DOHH2 (cell line): ENCODE results near the gene SLC39A5.

Experiments
- H3F3A ChIP-seq: fragments of 200-600 bp; sonication (generic), shearing (Covaris generic); 2 replicates; pipeline ENCODE4 v1.6.0; 2016; ENCODE audit warnings: antibody characterized with exemption, mild to moderate bottlenecking; ENCODE audit not compliant: control insufficient read depth, insufficient read depth
- H3K27ac ChIP-seq: fragments of 200-600 bp; sonication (generic); 2 replicates; pipeline ENCODE4 v1.5.1; 2014; ENCODE audit warnings: low read depth, mild to moderate bottlenecking, low read length, moderate library complexity
- H3K27me3 ChIP-seq: fragments of 200-600 bp; sonication (generic); 2 replicates; pipeline ENCODE4 v1.6.1; 2014; ENCODE audit warnings: mild to moderate bottlenecking, low read length, mixed read lengths; ENCODE audit not compliant: control insufficient read depth
- H3K36me3 ChIP-seq: fragments of 200-600 bp; sonication (generic); 2 replicates; pipeline ENCODE4 v1.6.1; 2014; ENCODE audit warnings: mild to moderate bottlenecking, low read length, moderate library complexity, mixed read lengths; ENCODE audit not compliant: control insufficient read depth
- H3K4me1 ChIP-seq: fragments of 200-600 bp; sonication (generic); 2 replicates; pipeline ENCODE4 v1.6.1; 2014; ENCODE audit warnings: mild to moderate bottlenecking, low read length, mixed read lengths; ENCODE audit not compliant: control insufficient read depth
- H3K4me2 ChIP-seq: fragments of 200-600 bp; sonication (generic); 2 replicates; pipeline ENCODE4 v1.6.0; 2014; ENCODE audit warnings: mild to moderate bottlenecking, low read length, moderate library complexity
- H3K4me3 ChIP-seq: fragments of 200-600 bp; sonication (generic); 2 replicates; pipeline ENCODE4 v1.5.1; 2014; ENCODE audit warnings: mild to moderate bottlenecking, low read length, mixed read lengths
- H3K79me2 ChIP-seq: fragments of 200-600 bp; sonication (generic); 2 replicates; pipeline ENCODE4 v1.6.1; 2014; ENCODE audit warnings: mild to moderate bottlenecking, low read length, mixed read lengths; ENCODE audit not compliant: control insufficient read depth
- H3K9me2 ChIP-seq: fragments of 200-600 bp; sonication (generic); replicated peaks from 2 replicates; pipeline ENCODE4 v1.6.1; 2014; ENCODE audit warnings: mild to moderate bottlenecking, low read length, mixed read lengths; ENCODE audit not compliant: control insufficient read depth
- H3K9me3 ChIP-seq: fragments of 200-600 bp; sonication (generic); 2 replicates; pipeline ENCODE4 v1.6.1; 2014; ENCODE audit warnings: antibody characterized with exemption, low read length, mixed read lengths; ENCODE audit not compliant: control insufficient read depth, insufficient read depth
- H4K20me1 ChIP-seq: fragments of 200-600 bp; sonication (generic); 2 replicates; pipeline ENCODE4 v1.6.0; 2014; ENCODE audit warnings: low read depth, mild to moderate bottlenecking, antibody characterized with exemption, low read length, moderate library complexity; ENCODE audit not compliant: control insufficient read depth, insufficient read depth
- EZH2phosphoT487 ChIP-seq: fragments of 200-600 bp; sonication (generic); IDR thresholded peaks from 2 replicates; pipeline ENCODE4 v1.6.1; 2017; ENCODE audit warnings: borderline replicate concordance, mild to moderate bottlenecking, antibody characterized with exemption, low read length, moderate library complexity, mixed read lengths
- TF ChIP-seq, protein P1 (sequence below): fragments of 200-600 bp; sonication (generic); IDR thresholded peaks from one replicate; pipeline ENCODE4 v1.5.1; 2014; ENCODE audit warnings: antibody characterized with exemption, mild to moderate bottlenecking, low read depth, low read length; ENCODE audit not compliant: poor library complexity, severe bottlenecking

Gene SLC39A5

DNA sequence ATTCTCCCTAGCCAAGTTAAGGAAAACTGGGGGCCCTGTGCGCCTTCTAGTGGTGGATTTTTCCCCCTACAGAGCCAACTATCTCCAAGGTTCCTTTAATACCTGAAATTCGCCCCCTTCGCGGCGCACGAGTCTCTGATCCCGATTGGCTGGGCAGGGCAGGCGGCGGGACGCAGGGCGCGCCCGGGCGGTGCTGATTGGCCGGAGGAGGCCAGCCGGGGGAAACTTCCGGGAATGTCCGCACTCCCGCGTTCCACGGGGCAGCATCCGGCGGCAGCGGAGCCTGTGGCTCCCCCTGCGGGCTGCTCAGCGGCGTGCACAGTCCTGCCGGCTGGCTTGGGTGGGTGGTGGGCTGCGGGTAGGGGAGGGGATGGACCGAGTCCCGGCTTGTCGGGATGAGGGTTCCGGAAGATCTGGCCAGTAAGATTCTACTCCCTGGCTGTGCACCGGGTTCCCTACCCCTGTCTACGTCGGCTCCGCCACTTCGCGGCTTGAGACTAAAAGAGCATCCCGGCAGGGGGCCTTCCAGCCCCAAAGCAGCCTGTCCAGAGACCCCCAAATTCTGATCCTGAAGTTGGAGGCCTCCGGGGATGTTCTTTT is 5.6 kb upstream of the SLC39A5 start, which contains the start of gene NABP2:
Gene NABP2, plus strand, starts transcription at position 241 of the 600 bp plus-strand sequence. CDS start 515 bp downstream, outside the sequence.
- H3K9me3 ChIP-seq, result no peaks in the 10 kb centered on the region
- H3K79me2 ChIP-seq, result peaks cover 37% of the 10 kb centered on the region
- peaks cover 38% of the 10 kb centered on the region for H3K4me1 ChIP-seq
- peaks cover 5% of the 10 kb centered on the region for H3F3A ChIP-seq
- H3K27ac ChIP-seq, result peak within 1 kb of the TSS; percentile 26
- no peaks in the 10 kb centered on the region for H3K9me2 ChIP-seq
- H3K27me3 ChIP-seq, result no peaks in the 10 kb centered on the region
- peak within 1 kb of the TSS; percentile 95 for H3K4me2 ChIP-seq
- TF ChIP-seq, protein P1, sequence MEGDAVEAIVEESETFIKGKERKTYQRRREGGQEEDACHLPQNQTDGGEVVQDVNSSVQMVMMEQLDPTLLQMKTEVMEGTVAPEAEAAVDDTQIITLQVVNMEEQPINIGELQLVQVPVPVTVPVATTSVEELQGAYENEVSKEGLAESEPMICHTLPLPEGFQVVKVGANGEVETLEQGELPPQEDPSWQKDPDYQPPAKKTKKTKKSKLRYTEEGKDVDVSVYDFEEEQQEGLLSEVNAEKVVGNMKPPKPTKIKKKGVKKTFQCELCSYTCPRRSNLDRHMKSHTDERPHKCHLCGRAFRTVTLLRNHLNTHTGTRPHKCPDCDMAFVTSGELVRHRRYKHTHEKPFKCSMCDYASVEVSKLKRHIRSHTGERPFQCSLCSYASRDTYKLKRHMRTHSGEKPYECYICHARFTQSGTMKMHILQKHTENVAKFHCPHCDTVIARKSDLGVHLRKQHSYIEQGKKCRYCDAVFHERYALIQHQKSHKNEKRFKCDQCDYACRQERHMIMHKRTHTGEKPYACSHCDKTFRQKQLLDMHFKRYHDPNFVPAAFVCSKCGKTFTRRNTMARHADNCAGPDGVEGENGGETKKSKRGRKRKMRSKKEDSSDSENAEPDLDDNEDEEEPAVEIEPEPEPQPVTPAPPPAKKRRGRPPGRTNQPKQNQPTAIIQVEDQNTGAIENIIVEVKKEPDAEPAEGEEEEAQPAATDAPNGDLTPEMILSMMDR, result peak; percentile 98
- no peak for TF ChIP-seq EZH2phosphoT487
- H4K20me1 ChIP-seq, result no peaks in the 10 kb centered on the region
- H3K36me3 ChIP-seq, result peaks cover 13% of the 10 kb centered on the region
- H3K4me3 ChIP-seq, result peak within 1 kb of the TSS; percentile 87

DNA sequence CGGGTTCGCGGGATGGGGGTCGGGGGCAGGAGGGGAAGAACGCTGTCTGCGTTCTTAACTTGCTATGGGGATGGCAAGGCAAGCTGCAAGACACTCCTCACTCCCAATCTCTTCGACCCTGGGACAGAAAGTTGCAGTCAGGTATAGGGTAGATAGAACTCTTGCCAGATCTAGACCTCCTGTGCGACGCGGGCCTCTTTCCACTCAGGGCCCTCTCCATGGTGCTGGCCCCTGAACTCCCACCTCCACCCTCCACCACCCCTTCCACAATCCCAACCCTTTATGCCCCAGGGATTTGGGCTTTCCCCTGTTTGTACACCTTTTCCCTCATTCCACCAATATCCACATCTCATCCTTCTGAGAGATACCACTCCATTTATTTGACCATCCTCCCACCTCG is 4.9 kb upstream of the SLC39A5 start:
- Histone ChIP-seq H3K4me3 (peak overlapping the region; percentile 87), H3K9me2 (no peaks in the 10 kb centered on the region), H3K4me1 (peaks cover 37% of the 10 kb centered on the region), H3K36me3 (peaks cover 13% of the 10 kb centered on the region), H3K9me3 (no peaks in the 10 kb centered on the region), H3K4me2 (peak overlapping the region; percentile 95), H3K27me3 (no peaks in the 10 kb centered on the region), H3K79me2 (peaks cover 30% of the 10 kb centered on the region), H3F3A (peaks cover 5% of the 10 kb centered on the region), H4K20me1 (no peaks in the 10 kb centered on the region), H3K27ac (no peak overlapping the region)
- TF ChIP-seq EZH2phosphoT487, result no peak
- TF ChIP-seq, protein P1, result no peak

DNA sequence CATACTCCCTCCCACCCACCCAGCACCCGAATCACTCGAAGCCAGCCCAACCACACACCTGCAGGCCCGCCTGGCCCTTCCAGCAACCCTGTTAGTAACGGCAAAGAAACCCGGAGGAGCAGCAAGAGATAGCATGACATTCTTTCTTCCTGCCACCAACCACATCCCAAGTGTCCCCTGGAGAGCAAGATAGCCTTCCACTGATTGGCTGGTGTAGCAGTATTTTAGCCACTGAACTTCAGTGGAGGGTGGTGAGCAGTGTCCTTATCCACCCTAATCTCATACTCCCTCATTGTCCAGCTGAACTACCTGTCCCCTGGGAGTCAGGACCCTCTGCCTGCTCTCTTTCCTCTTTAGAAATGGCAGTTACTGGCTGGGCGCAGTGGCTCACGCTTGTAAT is 769 bp upstream of the SLC39A5 start:
- H3F3A ChIP-seq, result no peaks in the 10 kb centered on the region
- H3K27me3 ChIP-seq, result no peaks in the 10 kb centered on the region
- H3K9me3 ChIP-seq, result no peaks in the 10 kb centered on the region
- H3K9me2 ChIP-seq, result no peaks in the 10 kb centered on the region
- peaks cover 11% of the 10 kb centered on the region for H3K36me3 ChIP-seq
- H3K4me2 ChIP-seq, result no peak overlapping the region
- H3K4me1 ChIP-seq, result peaks cover 13% of the 10 kb centered on the region
- H3K79me2 ChIP-seq, result peaks cover 12% of the 10 kb centered on the region
- H3K4me3 ChIP-seq, result no peak overlapping the region
- H4K20me1 ChIP-seq, result no peaks in the 10 kb centered on the region
- H3K27ac ChIP-seq, result no peak overlapping the region
- TF ChIP-seq EZH2phosphoT487, result no peak
- TF ChIP-seq, protein P1, result no peak
